UCSD-AML1 (cell line): ENCODE measurements around the gene CHAF1A.

ENCODE experiments used
- DNase-seq: peaks from one replicate; lab custom pipeline; 2025; ENCODE audit not compliant: unreplicated experiment; lab: John Stamatoyannopoulos, UW

CHAF1A gene

GRCh38 chr19:4402171-4403004, at the start of gene CHAF1A:
Gene CHAF1A (plus strand): TSS chr19:4402640. CDS start chr19:4402763, 123 bp downstream.
- peak; percentile 98 for DNase-seq

GRCh38 chr19:4352701-4353121, 49.7 kb upstream of the CHAF1A start:
- peak; percentile 43 for DNase-seq

GRCh38 chr19:4354282-4354681, 48.2 kb upstream of the CHAF1A start:
- DNase-seq: no peak

GRCh38 chr19:4354897-4355296, 47.5 kb upstream of the CHAF1A start:
- no peak for DNase-seq

- no peak for DNase-seq
These were observed 45.2 kb upstream of the CHAF1A start for GRCh38 chr19:4357095-4357797.

GRCh38 chr19:4357921-4358326, 44.5 kb upstream of the CHAF1A start:
- no peak for DNase-seq

GRCh38 chr19:4358709-4359626, 43.5 kb upstream of the CHAF1A start:
- DNase-seq: no peak

- DNase-seq: no peak
These were observed 42.8 kb upstream of the CHAF1A start for GRCh38 chr19:4359627-4360000.

- no peak for DNase-seq
These were observed 42.3 kb upstream of the CHAF1A start for GRCh38 chr19:4360081-4360569.

- no peak for DNase-seq
These were observed 41.7 kb upstream of the CHAF1A start for GRCh38 chr19:4360641-4361151.

- no peak for DNase-seq
These were observed 41.0 kb upstream of the CHAF1A start for GRCh38 chr19:4361152-4362046.

- DNase-seq: no peak
These were observed 40.2 kb upstream of the CHAF1A start for GRCh38 chr19:4362101-4362828.

- peak; percentile 15 for DNase-seq
These were observed 39.5 kb upstream of the CHAF1A start for GRCh38 chr19:4362831-4363545.

GRCh38 chr19:4363571-4364304, 38.7 kb upstream of the CHAF1A start:
- no peak for DNase-seq

- no peak for DNase-seq
These were observed 37.1 kb upstream of the CHAF1A start for GRCh38 chr19:4365341-4365740.

- no peak for DNase-seq
These were observed 36.4 kb upstream of the CHAF1A start for GRCh38 chr19:4365791-4366665.
